UCSD-AML1 (cell line): Measurements from ENCODE around the gene MOB3C.

Source experiments
- DNase-seq: peaks from one replicate; lab custom pipeline; 2025; ENCODE audit not compliant: unreplicated experiment; lab: John Stamatoyannopoulos, UW

MOB3C gene

GRCh38 chr1:46580140-46580903 is 36.3 kb downstream of the MOB3C start:
- peak; percentile 37 for DNase-seq

- no peak for DNase-seq
Measured at GRCh38 chr1:46577671-46578070, 38.9 kb downstream of the MOB3C start.

- no peak for DNase-seq
Measured at GRCh38 chr1:46576596-46576995, 40.0 kb downstream of the MOB3C start.

- no peak for DNase-seq
Measured at GRCh38 chr1:46575778-46576177, 40.8 kb downstream of the MOB3C start.

GRCh38 chr1:46575300-46575699 is 41.3 kb downstream of the MOB3C start:
- no peak for DNase-seq

GRCh38 chr1:46571691-46572225 is 44.9 kb downstream of the MOB3C start:
- DNase-seq = no peak

GRCh38 chr1:46569884-46570725 is 46.5 kb downstream of the MOB3C start:
- no peak for DNase-seq

- no peak for DNase-seq
Measured at GRCh38 chr1:46569116-46569515, 47.5 kb downstream of the MOB3C start.

GRCh38 chr1:46568461-46568891 is 48.1 kb downstream of the MOB3C start:
- no peak for DNase-seq

- DNase-seq = no peak
Measured at GRCh38 chr1:46563341-46563740, 53.3 kb downstream of the MOB3C start.

- DNase-seq = no peak
Measured at GRCh38 chr1:46562498-46562897, 54.1 kb downstream of the MOB3C start.

- DNase-seq = no peak
Measured at GRCh38 chr1:46558966-46559365, 57.6 kb downstream of the MOB3C start.

GRCh38 chr1:46558141-46558963 is 58.3 kb downstream of the MOB3C start:
- DNase-seq = no peak
